ENCODE results near the gene TUBA1C. TPM values are rescaled to one million over a fixed set of nuclear protein-coding genes. Genes with fewer than 3 reads are reported as not detected.

Gene TUBA1C
- total RNA-seq, 1 donor from 2014 or later, result 187 TPM

GRCh38 chr12:49225576-49226166, 39.2 kb upstream of the TUBA1C start:
- no peak overlapping the region for H3K4me3 Mint-ChIP-seq
- no peaks in the 10 kb centered on the region for H3K9me3 Mint-ChIP-seq
- DNase-seq (ENCODE audit: extremely low spot score, unreplicated experiment), result no peak
- H3K27ac Mint-ChIP-seq, result no peak overlapping the region
- no peaks in the 10 kb centered on the region for H3K27me3 Mint-ChIP-seq
- no peaks in the 10 kb centered on the region for H3K36me3 Mint-ChIP-seq
- no peak for TF ChIP-seq CTCF (conservative IDR thresholded peaks at IDR 0.05)
- peaks cover 15% of the 10 kb centered on the region for H3K4me1 Mint-ChIP-seq (ENCODE audit: unreplicated experiment)

GRCh38 chr12:49227713-49228112, 37.2 kb upstream of the TUBA1C start:
- no peak for TF ChIP-seq CTCF (conservative IDR thresholded peaks at IDR 0.05)
- H3K27ac Mint-ChIP-seq, result no peak overlapping the region
- H3K27me3 Mint-ChIP-seq, result no peaks in the 10 kb centered on the region
- peaks cover 28% of the 10 kb centered on the region for H3K4me1 Mint-ChIP-seq (ENCODE audit: unreplicated experiment)
- H3K4me3 Mint-ChIP-seq, result no peak overlapping the region
- no peak for DNase-seq (ENCODE audit: extremely low spot score, unreplicated experiment)
- H3K9me3 Mint-ChIP-seq, result no peaks in the 10 kb centered on the region
- no peaks in the 10 kb centered on the region for H3K36me3 Mint-ChIP-seq

GRCh38 chr12:49228653-49229052, 36.2 kb upstream of the TUBA1C start:
- H3K9me3 Mint-ChIP-seq, result no peaks in the 10 kb centered on the region
- no peaks in the 10 kb centered on the region for H3K27me3 Mint-ChIP-seq
- H3K4me3 Mint-ChIP-seq, result no peak overlapping the region
- no peak for DNase-seq (ENCODE audit: extremely low spot score, unreplicated experiment)
- peaks cover 37% of the 10 kb centered on the region for H3K4me1 Mint-ChIP-seq (ENCODE audit: unreplicated experiment)
- no peak overlapping the region for H3K27ac Mint-ChIP-seq
- no peak for TF ChIP-seq CTCF (conservative IDR thresholded peaks at IDR 0.05)
- no peaks in the 10 kb centered on the region for H3K36me3 Mint-ChIP-seq

GRCh38 chr12:49230176-49230804, 34.6 kb upstream of the TUBA1C start:
- Mint-ChIP-seq H3K4me1 (ENCODE audit: unreplicated experiment) (peaks cover 42% of the 10 kb centered on the region), H3K27ac (no peak overlapping the region), H3K4me3 (no peak overlapping the region), H3K27me3 (no peaks in the 10 kb centered on the region), H3K9me3 (no peaks in the 10 kb centered on the region), H3K36me3 (no peaks in the 10 kb centered on the region)
- no peak for DNase-seq (ENCODE audit: extremely low spot score, unreplicated experiment)
- TF ChIP-seq CTCF (conservative IDR thresholded peaks at IDR 0.05), result no peak

- DNase-seq (ENCODE audit: extremely low spot score, unreplicated experiment), result no peak
- Mint-ChIP-seq H3K36me3 (no peaks in the 10 kb centered on the region), H3K27ac (no peak overlapping the region), H3K9me3 (no peaks in the 10 kb centered on the region), H3K4me1 (ENCODE audit: unreplicated experiment) (peaks cover 42% of the 10 kb centered on the region), H3K27me3 (no peaks in the 10 kb centered on the region), H3K4me3 (no peak overlapping the region)
- TF ChIP-seq CTCF (conservative IDR thresholded peaks at IDR 0.05), result no peak
Measured at GRCh38 chr12:49230805-49231194, 34.1 kb upstream of the TUBA1C start.

All from type B pancreatic cell (in vitro differentiated cells).